ENCODE measurements around the gene TM9SF4. TPM values are rescaled to one million over a fixed set of nuclear protein-coding genes. Genes with fewer than 3 reads are reported as not detected.
A peak's percentile ranks its signal among the peaks of the same experiment; 100 is the strongest.
"Not testable (repeated sequence)": the region's sequence is repeated elsewhere in the genome, so short reads cannot be mapped to it uniquely, and the experiment has no call there.

TM9SF4 gene
- total RNA-seq, 1 experiment from 2014 or later: 36.8 TPM

DNA sequence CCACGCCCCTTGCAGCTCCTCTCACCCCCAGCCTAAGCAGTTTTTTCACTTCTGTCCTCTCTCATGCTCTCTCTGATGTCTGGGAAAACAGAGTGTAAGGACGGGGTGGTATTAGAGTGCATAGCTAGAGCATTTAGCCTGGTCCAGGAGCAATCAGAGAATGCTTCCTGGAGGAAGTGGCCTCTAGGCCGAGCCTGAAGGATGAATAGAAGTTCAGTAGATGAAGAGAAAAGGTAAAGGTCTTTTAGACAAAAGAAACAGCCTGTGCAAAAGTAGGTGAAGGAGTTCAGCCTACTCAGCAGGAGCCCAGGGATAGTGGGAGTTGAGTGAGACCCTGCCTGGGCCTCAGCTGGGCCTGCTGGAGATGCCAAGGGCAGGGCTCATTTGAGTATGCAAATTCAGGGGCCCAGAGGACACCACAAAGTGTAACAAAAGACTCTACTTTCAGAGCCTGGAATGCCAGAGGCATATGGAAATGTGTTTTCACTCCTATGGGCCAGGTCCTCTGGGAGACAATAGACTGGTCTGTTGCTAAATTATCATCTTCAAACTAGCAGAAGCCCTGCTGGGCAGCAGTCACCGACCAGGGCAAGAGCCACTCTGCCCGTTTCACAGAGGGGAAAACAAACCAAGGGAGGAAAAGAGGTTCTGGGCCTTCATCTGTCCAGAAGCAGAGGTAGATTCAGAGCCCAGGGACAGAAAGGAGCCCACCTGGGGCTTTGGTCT lies 19.7 kb upstream of the TM9SF4 start:
- no peak for DNase-seq (ENCODE audit: low read depth)

DNA sequence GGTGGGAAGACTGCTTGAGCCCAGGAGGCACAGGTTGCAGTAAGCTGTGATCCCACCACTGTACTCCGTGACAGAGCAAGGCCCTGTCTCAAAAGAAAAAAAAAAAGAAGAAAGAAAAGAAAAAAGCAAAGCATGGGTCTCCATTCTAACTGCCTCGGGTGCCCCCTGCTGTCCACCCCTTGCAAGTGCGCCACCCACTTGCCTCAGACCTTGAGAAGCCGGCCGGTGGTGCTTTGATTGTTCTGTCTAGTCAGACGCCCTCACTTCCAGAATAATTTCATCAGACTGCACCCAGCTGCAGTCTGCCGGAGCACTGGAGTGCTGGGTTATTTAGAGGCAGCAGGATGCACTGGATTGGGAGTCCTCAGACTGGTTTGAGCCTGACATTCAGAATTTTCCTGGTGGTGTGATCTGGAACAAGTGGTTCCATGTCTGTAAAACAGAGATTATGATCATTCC lies 17.6 kb upstream of the TM9SF4 start:
- peak; percentile 65 for DNase-seq (ENCODE audit: low read depth)

- no peak for DNase-seq (ENCODE audit: low read depth)
These were observed 10.7 kb upstream of the TM9SF4 start for GRCh38 chr20:32098786-32099185.

- DNase-seq (ENCODE audit: low read depth): no peak
These were observed 611 bp upstream of the TM9SF4 start for GRCh38 chr20:32108814-32109391.

DNA sequence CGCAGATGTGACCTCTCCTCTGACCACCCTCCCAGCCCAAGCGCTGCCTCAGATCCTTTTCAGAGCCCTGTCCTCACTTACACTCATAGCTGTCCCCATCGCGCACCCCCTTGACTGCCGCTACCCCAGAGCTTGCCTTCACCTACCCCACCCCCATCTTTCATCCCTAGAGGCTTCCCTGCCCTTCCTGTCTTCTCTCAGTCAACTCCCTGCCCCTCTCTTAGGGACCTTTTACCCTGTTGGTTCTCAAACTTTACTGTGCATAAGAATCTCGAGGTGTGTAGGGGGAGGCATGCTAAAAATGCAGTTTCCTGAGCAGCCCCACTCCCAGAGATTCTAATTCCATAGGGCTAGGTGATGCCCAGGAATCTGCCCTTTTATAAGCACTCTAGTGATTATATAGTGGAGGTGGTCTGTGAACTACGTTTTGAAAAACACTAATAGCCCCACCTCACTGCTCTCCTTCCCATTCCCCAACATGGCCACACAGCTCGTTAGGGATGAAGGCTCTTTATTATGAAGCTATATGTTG lies 725 bp downstream of the TM9SF4 start:
- no peak for DNase-seq (ENCODE audit: low read depth)

- no peak for DNase-seq (ENCODE audit: low read depth)
These were observed 1.2 kb downstream of the TM9SF4 start for GRCh38 chr20:32110727-32111126.

GRCh38 chr20:32111156-32111686 lies 1.7 kb downstream of the TM9SF4 start:
- DNase-seq (ENCODE audit: low read depth): no peak

GRCh38 chr20:32111753-32112152 lies 2.2 kb downstream of the TM9SF4 start:
- DNase-seq (ENCODE audit: low read depth): no peak

- no peak for DNase-seq (ENCODE audit: low read depth)
These were observed 3.3 kb downstream of the TM9SF4 start for GRCh38 chr20:32112841-32113240.

- no peak for DNase-seq (ENCODE audit: low read depth)
These were observed 4.2 kb downstream of the TM9SF4 start for GRCh38 chr20:32113591-32114260.

GRCh38 chr20:32114305-32114960 lies 4.9 kb downstream of the TM9SF4 start:
- no peak for DNase-seq (ENCODE audit: low read depth)

DNA sequence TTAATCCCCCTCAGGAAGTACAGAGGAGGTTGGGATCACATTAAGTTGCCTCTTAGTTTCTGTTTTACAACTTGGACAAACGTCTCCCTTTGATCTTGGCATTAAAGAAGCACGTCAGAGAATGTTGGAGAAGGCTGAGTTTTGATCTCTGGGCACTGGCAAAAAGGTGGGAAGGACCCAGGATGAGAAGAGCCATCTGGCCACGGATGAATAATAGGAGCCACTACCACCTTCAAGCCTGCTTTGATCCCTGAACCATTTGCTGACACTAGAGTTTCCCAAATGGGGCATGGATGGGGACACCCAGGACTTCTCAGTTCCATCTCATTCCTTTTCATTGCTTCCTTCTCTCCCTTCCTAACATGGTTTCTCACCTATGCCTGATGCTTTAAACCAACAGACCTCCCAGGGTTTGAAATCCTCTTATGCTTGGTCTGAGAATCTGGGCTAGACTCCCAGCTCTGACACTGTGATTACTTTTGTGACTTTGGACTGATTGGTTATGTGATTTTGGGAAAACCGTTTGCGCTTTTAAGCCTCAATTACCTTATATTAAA lies 5.8 kb downstream of the TM9SF4 start:
- no peak for DNase-seq (ENCODE audit: low read depth)

DNA sequence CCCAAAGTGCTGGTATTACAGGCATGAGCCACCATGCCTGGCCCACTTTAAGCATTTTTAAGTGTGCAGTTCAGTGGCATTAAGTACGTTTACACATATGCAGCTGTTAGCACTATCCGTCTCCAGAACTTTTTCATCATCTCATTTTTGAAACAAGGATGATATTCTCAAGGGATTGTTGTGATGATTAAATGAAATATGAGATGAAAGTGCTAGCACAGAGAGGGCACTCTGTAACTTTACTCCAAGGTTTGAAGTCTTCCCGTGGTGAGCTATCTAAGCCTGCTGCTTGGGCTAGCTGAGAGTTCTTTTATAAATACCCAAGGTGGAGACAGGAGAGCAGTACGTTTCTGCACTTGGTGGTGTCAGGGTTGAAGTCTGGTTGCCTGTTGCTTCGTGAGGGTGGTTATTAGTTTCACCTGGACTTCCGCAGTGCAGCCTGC lies 6.6 kb downstream of the TM9SF4 start:
- peak; percentile 91 for DNase-seq (ENCODE audit: low read depth)

DNA sequence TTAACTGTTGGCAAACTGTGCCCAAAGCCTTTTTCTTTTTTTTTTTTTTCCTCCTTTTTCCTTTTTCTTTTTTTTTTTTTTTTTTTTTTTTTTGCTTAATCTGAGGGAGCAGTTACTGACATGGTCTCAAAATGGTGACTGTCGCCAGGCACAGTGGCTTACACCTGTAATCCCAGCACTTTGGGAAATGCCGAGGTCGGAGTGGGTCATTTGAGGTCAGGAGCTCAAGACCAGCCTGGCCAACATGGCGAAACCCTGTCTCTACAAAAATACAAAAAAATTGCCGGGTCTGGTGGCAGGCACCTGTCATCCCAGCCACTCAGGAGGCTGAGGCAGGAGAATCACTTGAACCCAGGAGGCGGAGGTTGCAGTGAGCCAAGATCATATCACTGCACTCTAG lies 7.3 kb downstream of the TM9SF4 start:
- not testable (repeated sequence) for DNase-seq (ENCODE audit: low read depth)

DNA sequence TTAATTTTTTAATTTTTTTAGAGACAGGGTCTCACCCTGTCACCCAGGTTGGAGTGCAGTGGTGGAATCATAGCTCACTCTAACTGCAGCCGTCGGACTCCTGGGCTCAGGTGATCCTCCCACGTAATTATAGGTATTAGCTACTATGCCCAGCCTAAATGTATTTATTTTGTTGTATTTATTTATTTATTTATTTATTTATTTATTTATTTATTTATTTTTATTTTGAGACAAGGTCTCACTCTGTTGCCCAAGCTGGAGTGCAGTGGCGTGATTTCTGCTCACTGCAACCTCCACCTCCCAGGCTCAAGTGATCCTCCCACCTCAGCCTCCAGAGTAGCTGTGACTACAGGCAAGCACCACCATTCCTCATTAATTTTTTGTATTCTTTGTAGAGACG lies 8.9 kb downstream of the TM9SF4 start:
- not testable (repeated sequence) for DNase-seq (ENCODE audit: low read depth)

DNA sequence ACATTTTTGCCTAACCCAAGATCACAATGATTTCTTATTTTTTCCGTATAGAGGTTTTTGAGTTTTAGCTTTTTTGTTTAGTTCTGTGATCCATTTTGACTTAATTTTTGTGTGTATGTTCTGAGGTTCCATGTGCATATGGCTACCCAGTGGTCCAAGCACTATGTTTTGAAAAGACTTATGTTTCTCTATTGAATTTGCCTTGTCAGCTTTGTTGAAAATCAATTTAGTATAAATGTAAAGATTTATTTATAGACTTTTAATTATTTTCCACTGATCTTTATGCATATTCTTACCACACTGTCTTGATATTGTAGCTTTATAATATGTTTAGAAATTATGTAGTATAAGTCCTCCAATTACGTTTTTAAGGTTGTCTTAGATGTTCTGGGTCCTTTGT lies 10.2 kb downstream of the TM9SF4 start:
- DNase-seq (ENCODE audit: low read depth): no peak

DNA sequence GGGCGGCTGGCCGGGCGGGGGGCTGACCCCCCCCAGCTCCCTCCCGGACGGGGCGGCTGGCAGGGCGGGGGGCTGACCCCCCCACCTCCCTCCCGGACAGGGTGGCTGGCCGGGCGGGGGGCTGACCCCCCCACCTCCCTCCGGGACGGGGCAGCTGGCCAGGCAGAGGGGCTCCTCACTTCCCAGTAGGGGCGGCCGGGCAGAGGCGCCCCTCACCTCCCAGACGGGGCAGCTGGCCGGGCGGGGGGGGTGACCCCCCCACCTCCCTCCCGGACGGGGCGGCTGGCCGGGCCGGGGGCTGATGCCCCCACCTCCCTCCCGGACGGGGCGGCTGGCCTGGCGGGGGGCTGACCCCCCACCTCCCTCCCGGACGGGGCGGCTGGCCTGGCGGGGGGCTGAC lies 12.4 kb downstream of the TM9SF4 start:
- not testable (repeated sequence) for DNase-seq (ENCODE audit: low read depth)

DNA sequence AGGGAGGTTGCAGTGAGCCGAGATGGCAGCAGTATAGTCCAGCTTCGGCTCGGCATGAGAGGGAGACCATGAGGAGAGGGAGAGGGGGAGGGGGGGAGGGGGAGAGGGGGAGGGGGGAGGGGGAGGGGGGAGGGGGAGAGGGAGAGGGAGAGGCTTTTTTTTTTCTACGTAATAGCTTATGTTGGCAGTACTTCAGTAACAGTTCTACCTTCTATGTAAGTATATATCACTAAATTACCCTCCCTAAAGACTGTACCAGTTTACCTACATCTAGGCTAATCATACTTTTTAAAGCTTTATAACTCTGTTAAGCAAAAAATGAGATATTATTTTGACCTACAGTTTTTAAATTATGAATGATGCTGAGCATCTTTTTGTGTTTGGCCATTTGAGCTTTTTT lies 13.6 kb downstream of the TM9SF4 start:
- no peak for DNase-seq (ENCODE audit: low read depth)

DNA sequence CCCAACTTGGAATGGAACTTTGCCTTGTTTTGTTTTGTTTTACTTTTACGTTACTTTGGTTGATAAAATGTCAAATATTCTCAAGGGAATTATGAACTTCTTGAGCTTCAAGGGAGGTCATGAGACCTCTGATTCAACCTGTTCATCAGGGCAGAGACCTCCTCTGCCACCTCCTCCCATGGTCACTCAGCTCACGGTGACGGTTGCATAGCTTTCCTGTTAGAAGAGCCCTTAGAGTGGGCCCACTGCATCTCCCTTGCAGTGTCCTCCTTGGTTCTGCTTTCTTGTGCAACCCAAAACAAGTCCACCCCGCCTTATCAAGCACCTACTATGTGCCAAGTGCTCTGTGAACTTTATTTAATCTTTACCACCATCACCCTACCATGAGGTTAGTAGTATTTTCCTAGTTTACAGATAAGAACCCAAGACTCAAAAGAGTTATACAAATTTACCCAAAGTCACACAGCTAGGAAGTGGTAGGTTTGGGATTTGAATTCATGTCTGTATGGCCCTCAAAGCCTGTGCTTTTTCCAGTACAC lies 15.5 kb downstream of the TM9SF4 start:
- no peak for DNase-seq (ENCODE audit: low read depth)

DNA sequence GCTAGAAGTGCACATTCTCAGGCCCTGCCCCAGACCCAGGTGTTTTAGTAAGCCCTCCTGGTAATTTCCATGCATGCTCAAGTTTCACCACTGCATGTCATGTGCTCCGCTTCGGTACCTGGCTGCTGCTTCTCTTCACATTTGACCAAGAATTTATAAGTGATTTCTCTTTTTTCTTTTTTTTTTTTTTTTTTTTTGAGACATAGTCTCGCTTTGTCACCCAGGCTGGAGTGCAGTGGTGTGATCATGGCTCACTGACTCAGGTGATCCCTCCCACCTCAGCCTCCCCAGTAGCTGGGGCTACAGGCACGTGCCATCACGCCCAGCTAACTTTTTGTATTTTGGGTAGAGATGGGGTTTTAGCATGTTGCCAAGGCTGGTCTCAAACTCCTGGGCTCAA lies 16.0 kb downstream of the TM9SF4 start:
- no peak for DNase-seq (ENCODE audit: low read depth)

DNA sequence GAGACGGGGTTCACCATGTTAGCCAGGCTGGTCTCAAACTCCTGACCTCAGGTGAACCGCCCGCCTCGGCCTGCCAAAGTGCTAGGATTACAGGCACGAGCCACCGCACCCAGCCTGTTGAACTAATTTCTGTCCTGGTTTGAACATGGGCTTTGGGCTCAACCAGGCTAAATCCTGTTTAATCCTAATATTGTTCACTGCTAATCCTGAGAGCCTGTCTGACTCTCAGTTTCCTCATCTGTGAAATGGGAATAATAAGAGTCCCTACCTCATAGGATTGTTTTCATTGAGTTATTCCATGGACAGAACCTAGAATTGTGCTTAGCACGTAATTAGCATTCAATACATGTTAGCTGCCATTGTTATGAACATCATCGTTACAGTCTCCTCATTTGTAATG lies 17.4 kb downstream of the TM9SF4 start:
- no peak for DNase-seq (ENCODE audit: low read depth)

All from LHCN-M2 (cell line).